Aorta (tissue), 5 donors: ENCODE results near the gene IRAK1. TPM values are rescaled to one million over a fixed set of nuclear protein-coding genes. Genes with fewer than 3 reads are reported as not detected.

Experiments
- ATAC-seq: fragments of 200-7000 bp; cut with Tn5 transposase; one replicate; pipeline ENCODE4 v1.9.1; 2022; ENCODE audit warnings: moderate library complexity; ENCODE audit not compliant: low FRiP score
- DNase-seq, 2 donors: peaks; one replicate each; pipeline ENCODE4 v3.0.0-alpha.2; 2020
- H3K27ac ChIP-seq, 2 donors: one replicate each; pipeline ENCODE4 v1.5.1; 2013; ENCODE audit warnings: low read length in 2 of 2, mild to moderate bottlenecking in 2 of 2, moderate library complexity in 2 of 2, control low read depth in 1 of 2, inconsistent platforms in 1 of 2, low read depth in 1 of 2
- H3K27me3 ChIP-seq, 2 donors: one replicate each; pipeline ENCODE4 v1.6.1; 2013; ENCODE audit warnings: control low read depth in 1 of 2, low read length in 1 of 2, mild to moderate bottlenecking in 1 of 2, moderate library complexity in 1 of 2; ENCODE audit not compliant: insufficient read depth in 2 of 2, control insufficient read depth in 1 of 2
- H3K36me3 ChIP-seq, 2 donors: one replicate each; pipeline ENCODE4 v1.6.1; 2013; ENCODE audit warnings: control low read depth in 1 of 2, low read length in 1 of 2, mild to moderate bottlenecking in 1 of 2; ENCODE audit not compliant: insufficient read depth in 2 of 2, control insufficient read depth in 1 of 2
- H3K4me1 ChIP-seq, 2 donors: one replicate each; pipeline ENCODE4 v1.6.1; 2013; ENCODE audit warnings: low read length in 2 of 2, control low read depth in 1 of 2, mild to moderate bottlenecking in 1 of 2, moderate library complexity in 1 of 2; ENCODE audit not compliant: insufficient read depth in 2 of 2, control insufficient read depth in 1 of 2
- H3K4me3 ChIP-seq, 2 donors: one replicate each; pipeline ENCODE4 v1.5.1; 2013; ENCODE audit warnings: low read length in 2 of 2, control low read depth in 1 of 2, mild to moderate bottlenecking in 1 of 2
- H3K9me3 ChIP-seq: one replicate; pipeline ENCODE4 v1.6.1; 2013; ENCODE audit warnings: mild to moderate bottlenecking, low read length; ENCODE audit not compliant: control insufficient read depth
- WGBS, 2 donors: extraction: QIAGEN DNeasy Blood & Tissue Kit; methylation state at CpG; one replicate each; pipeline ENCODE4 v1.1.7; 2013; 5-methylcytosine and 5-hydroxymethylcytosine counted together
- intact Hi-C, 2 donors: fragments of 100-400 bp; cut with DNase I; formaldehyde crosslinking; loops; one replicate each; pipeline versions ENCODE4 v1.14.2 to v1.15.0; 2022
- microRNA-seq, 2 donors: library from miRNA; unstranded; fragments of <30 nt; microRNA quantifications; one replicate each; pipeline ENCODE4 v1.2.0, GENCODE V29; 2020
- polyA plus RNA-seq, 2 donors: library from polyadenylated mRNA; stranded (reverse); fragments of 200-250 nt; gene quantifications; one replicate each; pipeline ENCODE4 v1.2.3, GENCODE V29; 2013
- total RNA-seq, 2 donors: library from RNA; stranded (reverse); fragmentation: NEBNext Ultra II Directional; extraction: Animal tissue kit (Norgen Biotek cat#: 25700); gene quantifications; one replicate each; pipeline ENCODE4 v1.2.1, GENCODE V29; 2021
- donor health status: healthy with polysubstance abuse.
- donor health status: Bipolar disorder and iron deficiency.
- donor health status: DM: no; HTN: no; CAD: no.
- donor health status: DM: no; HTN: no; CAD: no.
- donor health status: DM: yes; HTN: yes; CAD: no.

IRAK1 gene
- total and polyA plus RNA-seq, 4 donors: 45.9 to 78.3 (median 61.4) TPM

- intact Hi-C loops: no loop called here
- Histone ChIP-seq H3K4me1 (no peaks in the 10 kb centered on the region), H3K4me3 (no peak overlapping the region), H3K36me3 (peaks cover 0 to 4% of the 10 kb centered on the region in 2 donors), H3K9me3 (no peaks in the 10 kb centered on the region), H3K27me3 (no peaks in the 10 kb centered on the region), H3K27ac (no peak overlapping the region)
- ATAC-seq (no peak), DNase-seq (peak in 1 of 2 donors; percentile 62)
- WGBS, 2 donors: 89 to 93% methylated on average over 22 of the region's 22 CpGs
Measured at GRCh38 chrX:153960786-153961185, 58.9 kb downstream of the IRAK1 start.

Small RNA genes within 50 kb of the gene (microRNA-seq; reads per million reads assigned to microRNA genes)
- gene MIR3202-1 (0 reads per million in 2 donors), gene MIR3202-2 (0 reads per million in 2 donors), gene MIR718 (0 reads per million in 2 donors)

Other genes with a start within 250 kb of the IRAK1 start
- 1 to 10 TPM; 5.4 to 8.0 TPM for gene SRPK3, start 238.9 kb downstream of the IRAK1 start, total RNA-seq
- gene SRPK3, start 238.9 kb downstream of the IRAK1 start, polyA plus RNA-seq: 10 to 100 TPM in 1 of 2 donors, 1 to 10 TPM in 1; 1.1 to 11.0 TPM
- gene IDH3G, start 225.5 kb downstream of the IRAK1 start, total RNA-seq: 10 to 100 TPM; 46.8 to 48.4 TPM
- gene IDH3G, start 225.5 kb downstream of the IRAK1 start, polyA plus RNA-seq: 10 to 100 TPM; 33.3 to 72.5 TPM
- 100 to 1,000 TPM; 182 TPM for gene SSR4, start 225.2 kb downstream of the IRAK1 start, total RNA-seq
- 100 to 1,000 TPM; 401 to 633 TPM for gene SSR4, start 225.2 kb downstream of the IRAK1 start, polyA plus RNA-seq
- gene PDZD4, start 189.4 kb downstream of the IRAK1 start, total RNA-seq: 10 to 100 TPM; 11.9 to 19.2 TPM
- gene PDZD4, start 189.4 kb downstream of the IRAK1 start, polyA plus RNA-seq: 10 to 100 TPM in 1 of 2 donors, 1 to 10 TPM in 1; 4.4 to 27.3 TPM
- gene L1CAM, start 133.7 kb downstream of the IRAK1 start, total RNA-seq: 10 to 100 TPM in 1 of 2 donors, 1 to 10 TPM in 1; 4.3 to 11.6 TPM
- 1 to 10 TPM in 1 of 2 donors, not detected in 1; 1.0 TPM for gene L1CAM, start 133.7 kb downstream of the IRAK1 start, polyA plus RNA-seq
- 1 to 10 TPM; 3.0 to 4.6 TPM for gene AVPR2, start 115.2 kb downstream of the IRAK1 start, total RNA-seq
- under 1 TPM in 1 of 2 donors, not detected in 1; 0.23 TPM for gene AVPR2, start 115.2 kb downstream of the IRAK1 start, polyA plus RNA-seq
- gene ARHGAP4, start 93.6 kb downstream of the IRAK1 start, total RNA-seq: 10 to 100 TPM; 36.0 to 81.3 TPM
- gene ARHGAP4, start 93.6 kb downstream of the IRAK1 start, polyA plus RNA-seq: 10 to 100 TPM; 13.5 to 31.9 TPM
- 10 to 100 TPM; 70.2 to 87.3 TPM for gene NAA10, start 84.9 kb downstream of the IRAK1 start, total RNA-seq
- gene NAA10, start 84.9 kb downstream of the IRAK1 start, polyA plus RNA-seq: 100 to 1,000 TPM in 1 of 2 donors, 10 to 100 TPM in 1; 81.8 to 287 TPM
- gene RENBP, start 75.3 kb downstream of the IRAK1 start, total RNA-seq: 10 to 100 TPM; 13.1 to 20.9 TPM
- gene RENBP, start 75.3 kb downstream of the IRAK1 start, polyA plus RNA-seq: 10 to 100 TPM; 10.5 to 14.5 TPM
- 10 to 100 TPM; 41.6 to 41.8 TPM for gene HCFC1, start 48.1 kb downstream of the IRAK1 start, total RNA-seq
- gene HCFC1, start 48.1 kb downstream of the IRAK1 start, polyA plus RNA-seq: 10 to 100 TPM in 1 of 2 donors, 1 to 10 TPM in 1; 6.5 to 20.3 TPM
- gene TMEM187, start 47.1 kb downstream of the IRAK1 start, total RNA-seq: 1 to 10 TPM; 3.8 to 8.6 TPM
- gene TMEM187, start 47.1 kb downstream of the IRAK1 start, polyA plus RNA-seq: 1 to 10 TPM; 2.5 to 6.3 TPM
- 10 to 100 TPM; 73.5 to 80.7 TPM for gene MECP2, start 77.8 kb upstream of the IRAK1 start, total RNA-seq
- gene MECP2, start 77.8 kb upstream of the IRAK1 start, polyA plus RNA-seq: 10 to 100 TPM; 10.4 to 24.9 TPM
- not detected for gene OPN1LW, start 124.3 kb upstream of the IRAK1 start, total RNA-seq
- gene OPN1LW, start 124.3 kb upstream of the IRAK1 start, polyA plus RNA-seq: not detected
- gene OPN1MW, start 162.7 kb upstream of the IRAK1 start, total RNA-seq: not detected
- not detected for gene OPN1MW, start 162.7 kb upstream of the IRAK1 start, polyA plus RNA-seq
- not detected for gene OPN1MW2, start 199.9 kb upstream of the IRAK1 start, total RNA-seq
- gene OPN1MW2, start 199.9 kb upstream of the IRAK1 start, polyA plus RNA-seq: not detected
- gene OPN1MW3, start 237.7 kb upstream of the IRAK1 start, total RNA-seq: not detected
- not detected for gene OPN1MW3, start 237.7 kb upstream of the IRAK1 start, polyA plus RNA-seq